ENCODE data around the gene CIITA.

Gene CIITA

GRCh38 chr16:10976634-10977033, 99.6 kb downstream of the CIITA start:
- Histone ChIP-seq H2AFZ (ENCODE audit: low read length) (no peak overlapping the region), H3K27ac (ENCODE audit: low read depth, low read length, poor library complexity, severe bottlenecking) (no peak overlapping the region), H3K36me3 (ENCODE audit: insufficient read depth, low read length) (peaks cover 43% of the 10 kb centered on the region; the same call in 1 of the 2 replicates), H3K4me1 (ENCODE audit: insufficient read depth, low read length, severe bottlenecking) (peaks cover 23% of the 10 kb centered on the region), H3K9me3 (ENCODE audit: low read length) (no peaks in the 10 kb centered on the region), H3K4me3 (ENCODE audit: low read depth, low read length, poor library complexity, severe bottlenecking) (no peak overlapping the region), H3F3A (ENCODE audit: insufficient read depth, low read length) (no peaks in the 10 kb centered on the region), H3K79me2 (ENCODE audit: insufficient read depth, low read length) (no peaks in the 10 kb centered on the region), H3K9ac (ENCODE audit: low read length) (no peak overlapping the region), H3K9me2 (ENCODE audit: low read depth, low read length) (no peaks in the 10 kb centered on the region), H4K20me1 (ENCODE audit: insufficient read depth, low read length) (no peaks in the 10 kb centered on the region), H3K27me3 (ENCODE audit: insufficient read depth, low read length) (no peaks in the 10 kb centered on the region), H3K4me2 (ENCODE audit: low read length) (no peak overlapping the region)
- no peak for TF ChIP-seq EZH2 (IDR thresholded peaks at IDR 0.05; ENCODE audit: borderline replicate concordance, low read length)
- TF ChIP-seq CTCF (IDR thresholded peaks at IDR 0.05; ENCODE audit: low read length): no peak

- no peaks in the 10 kb centered on the region for H4K20me1 ChIP-seq (ENCODE audit: insufficient read depth, low read length)
- H3K27me3 ChIP-seq (ENCODE audit: insufficient read depth, low read length): no peaks in the 10 kb centered on the region
- H2AFZ ChIP-seq (ENCODE audit: low read length): no peak overlapping the region
- H3K4me3 ChIP-seq (ENCODE audit: low read depth, low read length, poor library complexity, severe bottlenecking): no peak overlapping the region
- no peaks in the 10 kb centered on the region for H3K9me2 ChIP-seq (ENCODE audit: low read depth, low read length)
- peaks cover 29% of the 10 kb centered on the region; the same call in 1 of the 2 replicates for H3K36me3 ChIP-seq (ENCODE audit: insufficient read depth, low read length)
- no peak for TF ChIP-seq CTCF (IDR thresholded peaks at IDR 0.05; ENCODE audit: low read length)
- TF ChIP-seq EZH2 (IDR thresholded peaks at IDR 0.05; ENCODE audit: borderline replicate concordance, low read length): no peak
- H3K9ac ChIP-seq (ENCODE audit: low read length): no peak overlapping the region
- H3K79me2 ChIP-seq (ENCODE audit: insufficient read depth, low read length): no peaks in the 10 kb centered on the region
- H3K9me3 ChIP-seq (ENCODE audit: low read length): no peaks in the 10 kb centered on the region
- H3F3A ChIP-seq (ENCODE audit: insufficient read depth, low read length): no peaks in the 10 kb centered on the region
- peaks cover 38% of the 10 kb centered on the region for H3K4me1 ChIP-seq (ENCODE audit: insufficient read depth, low read length, severe bottlenecking)
- H3K4me2 ChIP-seq (ENCODE audit: low read length): no peak overlapping the region
- no peak overlapping the region for H3K27ac ChIP-seq (ENCODE audit: low read depth, low read length, poor library complexity, severe bottlenecking)
These were observed 101.1 kb downstream of the CIITA start for GRCh38 chr16:10978124-10978523.

- Histone ChIP-seq H3K4me3 (ENCODE audit: low read depth, low read length, poor library complexity, severe bottlenecking) (no peak overlapping the region), H3K4me1 (ENCODE audit: insufficient read depth, low read length, severe bottlenecking) (peaks cover 44% of the 10 kb centered on the region), H3K9me3 (ENCODE audit: low read length) (no peaks in the 10 kb centered on the region), H3F3A (ENCODE audit: insufficient read depth, low read length) (no peaks in the 10 kb centered on the region), H3K9ac (ENCODE audit: low read length) (no peak overlapping the region), H3K27ac (ENCODE audit: low read depth, low read length, poor library complexity, severe bottlenecking) (peak overlapping the region; percentile 88), H4K20me1 (ENCODE audit: insufficient read depth, low read length) (no peaks in the 10 kb centered on the region), H3K36me3 (ENCODE audit: insufficient read depth, low read length) (peaks cover 24% of the 10 kb centered on the region; the same call in 1 of the 2 replicates), H3K9me2 (ENCODE audit: low read depth, low read length) (no peaks in the 10 kb centered on the region), H3K79me2 (ENCODE audit: insufficient read depth, low read length) (no peaks in the 10 kb centered on the region), H3K4me2 (ENCODE audit: low read length) (no peak overlapping the region), H3K27me3 (ENCODE audit: insufficient read depth, low read length) (no peaks in the 10 kb centered on the region), H2AFZ (ENCODE audit: low read length) (no peak overlapping the region)
- no peak for TF ChIP-seq CTCF (IDR thresholded peaks at IDR 0.05; ENCODE audit: low read length)
- TF ChIP-seq EZH2 (IDR thresholded peaks at IDR 0.05; ENCODE audit: borderline replicate concordance, low read length): no peak
These were observed 102.0 kb downstream of the CIITA start for GRCh38 chr16:10978871-10979446.
